K562 (cell line): ENCODE data around the gene MYMX. TPM values are rescaled to one million over a fixed set of nuclear protein-coding genes. Genes with fewer than 3 reads are reported as not detected.

Source experiments
- CUX1 ChIP-seq: fragments of 200-800 bp; sonication (Bioruptor generic); IDR thresholded peaks from 2 replicates; pipeline ENCODE4 v1.6.1; 2016; ENCODE audit warnings: missing genetic modification characterization, missing compliant biosample characterization
- E4F1 ChIP-seq: fragments of 250-450 bp; sonication (Bioruptor Pico); IDR thresholded peaks from 2 replicates; pipeline ENCODE4 v1.5.0; 2021; ENCODE audit warnings: mild to moderate bottlenecking, borderline replicate concordance
- MAZ ChIP-seq, 2 experiments: fragments of 450-650 bp in 1 of 2; sonication (generic) in 1 of 2; formaldehyde crosslinking; IDR thresholded peaks in 1 of 2; conservative IDR thresholded peaks in 1 of 2; 2 replicates each; pipeline versions ENCODE4 v1.4.0 to v1.5.0; 2020; ENCODE audit warnings: mild to moderate bottlenecking in 1 of 2, missing genetic modification reagents in 1 of 2
- NUFIP1 ChIP-seq: fragments of 450-650 bp; IDR thresholded peaks from 2 replicates; pipeline ENCODE4 v1.6.1; 2018; ENCODE audit not compliant: partially characterized antibody
- PBX2 ChIP-seq, 2 experiments: IDR thresholded peaks in 1 of 2; conservative IDR thresholded peaks in 1 of 2; 2 replicates each; pipeline ENCODE4 v1.6.1; 2016; ENCODE audit warnings: low read depth in 2 of 2, mild to moderate bottlenecking in 1 of 2, missing compliant biosample characterization in 1 of 2, missing genetic modification characterization in 1 of 2, moderate library complexity in 1 of 2
- POU5F1 ChIP-seq: fragments of 150-350 bp; IDR thresholded peaks from 2 replicates; pipeline ENCODE4 v1.6.1; 2014; ENCODE audit warnings: borderline replicate concordance, low read length, low read depth, mild to moderate bottlenecking; ENCODE audit not compliant: partially characterized antibody
- SRSF9 ChIP-seq: fragments of 200-400 bp; formaldehyde crosslinking; IDR thresholded peaks from 2 replicates; pipeline ENCODE4 v1.6.1; 2017; ENCODE audit warnings: low read depth, low read length, borderline replicate concordance
- TBP ChIP-seq: optimal IDR thresholded peaks from 2 replicates; pipeline ENCODE3; 2011; ENCODE audit warnings: low read depth, low read length, improper control_type of control experiment
- TEAD2 ChIP-seq: fragments of 450-650 bp; IDR thresholded peaks from 2 replicates; pipeline ENCODE4 v1.6.1; 2016; ENCODE audit warnings: missing genetic modification characterization, control low read depth, missing compliant biosample characterization
- TRIM28 ChIP-seq: fragments of 450-650 bp; IDR thresholded peaks from 2 replicates; pipeline ENCODE4 v1.6.1; 2017
- ZNF121 ChIP-seq: sonication (generic); formaldehyde crosslinking; conservative IDR thresholded peaks from 2 replicates; pipeline ENCODE4 v1.8.0; 2022; ENCODE audit warnings: missing genetic modification reagents
- ZNF75A ChIP-seq: fragments of 450-650 bp; formaldehyde crosslinking; IDR thresholded peaks from 2 replicates; pipeline ENCODE4 v1.4.0; 2020; ENCODE audit warnings: mild to moderate bottlenecking
- polyA plus RNA-seq, 8 experiments: library from polyadenylated mRNA; depleted of rRNA in 4 of 8; stranded (reverse) in 5 of 8; unstranded in 3 of 8; fragments of >200 nt; fragmentation: Nextera tagmentation in 2 of 8; fragmentation: Illumina TruSeq in 1 of 8; extraction: Ambion mirVana in 2 of 8; extraction: Trizol in 1 of 8; gene quantifications; 2 replicates each; pipeline versions ENCODE4 v1.2.1 to v1.2.3, GENCODE V29; 2011 to 2014; ENCODE audit warnings: inconsistent platforms in 1 of 8, missing spikeins in 1 of 8
- total RNA-seq, 7 experiments: library from RNA; depleted of rRNA in 6 of 7; stranded (reverse); fragments of >200 nt in 6 of 7; fragmentation: Illumina TruSeq in 2 of 7; extraction: Trizol in 2 of 7; gene quantifications; 2 replicates each; pipeline versions ENCODE4 v1.2.1 to v1.2.3, GENCODE V29; 2011 to 2021; ENCODE audit warnings: low replicate concordance in 1 of 7
- TF ChIP-seq, protein P1 (sequence below), 3 experiments: IDR thresholded peaks in 2 of 3; conservative IDR thresholded peaks in 1 of 3; 2 replicates each; pipeline ENCODE4 v1.5.1; 2011 to 2012; ENCODE audit warnings: low read length in 3 of 3, mild to moderate bottlenecking in 3 of 3, control low read depth in 2 of 3, improper control_type of control experiment in 1 of 3, inconsistent platforms in 1 of 3, low read depth in 1 of 3, mixed read lengths in 1 of 3, moderate library complexity in 1 of 3; ENCODE audit not compliant: insufficient read depth in 2 of 3

Gene MYMX
- total and polyA plus RNA-seq, 9 of the 15 experiments (the other 6 are each of a cell fraction or from before 2014, with no cell fraction given): 0.12 TPM; not detected in 8

GRCh38 chr6:44257025-44257752, 40.5 kb downstream of the MYMX start, which contains the start of gene SLC35B2 (continued):
- TF ChIP-seq MAZ (CRISPR knock-in tag; conservative IDR thresholded peaks at IDR 0.05 in 1 of 2, IDR thresholded peaks at IDR 0.05 in 1 of 2): peak; percentile 97 to 99
- no peak for TF ChIP-seq NUFIP1
- no peak for TF ChIP-seq TBP
- no peak for TF ChIP-seq SRSF9
- no peak for TF ChIP-seq POU5F1
- TF ChIP-seq TEAD2: no peak
- no peak for TF ChIP-seq PBX2 (CRISPR knock-in tag; IDR thresholded peaks at IDR 0.05; ENCODE audit: low read depth)
- TF ChIP-seq PBX2 (tag; conservative IDR thresholded peaks at IDR 0.05; ENCODE audit: low read depth): no peak
- TF ChIP-seq TRIM28: no peak
- TF ChIP-seq ZNF75A (CRISPR knock-in tag): no peak
- no peak for TF ChIP-seq CUX1
- no peak for TF ChIP-seq ZNF121 (CRISPR knock-in tag)
- TF ChIP-seq E4F1 (CRISPR knock-in tag): no peak
- TF ChIP-seq, protein P1, sequence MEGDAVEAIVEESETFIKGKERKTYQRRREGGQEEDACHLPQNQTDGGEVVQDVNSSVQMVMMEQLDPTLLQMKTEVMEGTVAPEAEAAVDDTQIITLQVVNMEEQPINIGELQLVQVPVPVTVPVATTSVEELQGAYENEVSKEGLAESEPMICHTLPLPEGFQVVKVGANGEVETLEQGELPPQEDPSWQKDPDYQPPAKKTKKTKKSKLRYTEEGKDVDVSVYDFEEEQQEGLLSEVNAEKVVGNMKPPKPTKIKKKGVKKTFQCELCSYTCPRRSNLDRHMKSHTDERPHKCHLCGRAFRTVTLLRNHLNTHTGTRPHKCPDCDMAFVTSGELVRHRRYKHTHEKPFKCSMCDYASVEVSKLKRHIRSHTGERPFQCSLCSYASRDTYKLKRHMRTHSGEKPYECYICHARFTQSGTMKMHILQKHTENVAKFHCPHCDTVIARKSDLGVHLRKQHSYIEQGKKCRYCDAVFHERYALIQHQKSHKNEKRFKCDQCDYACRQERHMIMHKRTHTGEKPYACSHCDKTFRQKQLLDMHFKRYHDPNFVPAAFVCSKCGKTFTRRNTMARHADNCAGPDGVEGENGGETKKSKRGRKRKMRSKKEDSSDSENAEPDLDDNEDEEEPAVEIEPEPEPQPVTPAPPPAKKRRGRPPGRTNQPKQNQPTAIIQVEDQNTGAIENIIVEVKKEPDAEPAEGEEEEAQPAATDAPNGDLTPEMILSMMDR (IDR thresholded peaks at IDR 0.05 in 2 of 3, conservative IDR thresholded peaks at IDR 0.05 in 1 of 3; ENCODE audit: insufficient read depth in 2 of 3, low read depth in 1 of 3, low read length in 3 of 3): peak; percentile 70 to 90 (median 78); a peak in 5 of 6 replicates
